Skeletal muscle satellite cell (primary cell): ENCODE results near the gene EFNA5.

ENCODE experiments used
- H3K27me3 ChIP-seq: 2 replicates; pipeline ENCODE4 v1.7.0; 2013; ENCODE audit warnings: low read length; ENCODE audit not compliant: control insufficient read depth, insufficient read depth
- H3K36me3 ChIP-seq: 2 replicates; pipeline ENCODE4 v1.7.0; 2013; ENCODE audit warnings: mild to moderate bottlenecking, control low read depth, low read length; ENCODE audit not compliant: insufficient read depth
- H3K4me1 ChIP-seq: 2 replicates; pipeline ENCODE4 v1.7.0; 2013; ENCODE audit warnings: low read length; ENCODE audit not compliant: control insufficient read depth, insufficient read depth
- H3K4me2 ChIP-seq: 2 replicates; pipeline ENCODE4 v1.7.0; 2013; ENCODE audit warnings: mild to moderate bottlenecking, low read length
- H3K4me3 ChIP-seq: 2 replicates; pipeline ENCODE4 v1.7.0; 2013; ENCODE audit warnings: low read length
- H3K9ac ChIP-seq: 2 replicates; pipeline ENCODE4 v1.7.0; 2013; ENCODE audit warnings: mild to moderate bottlenecking, low read depth, low read length, moderate library complexity
- H3K9me3 ChIP-seq: replicated peaks from 2 replicates; pipeline ENCODE4 v1.7.0; 2013; ENCODE audit warnings: mild to moderate bottlenecking, control low read depth, low read length

The EFNA5 gene

DNA sequence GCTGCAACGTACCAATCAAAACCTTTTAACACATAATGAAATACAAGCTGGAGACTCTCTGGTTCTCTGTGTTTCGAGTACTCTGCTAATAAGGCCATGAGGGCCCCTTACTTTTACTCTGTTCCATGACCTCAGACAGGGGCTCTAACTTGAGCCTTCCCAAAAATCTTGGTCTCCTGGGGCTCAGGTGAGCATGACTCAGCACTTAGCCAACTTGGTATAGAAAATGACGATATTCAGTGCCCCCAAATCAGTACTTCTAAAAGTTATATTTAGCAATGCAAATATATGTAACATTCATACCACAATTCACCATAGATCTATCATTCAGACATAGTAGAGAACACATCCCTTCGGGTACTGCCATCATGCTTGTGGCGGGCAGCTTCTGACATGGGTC is 278.9 kb downstream of the EFNA5 start:
- Histone ChIP-seq H3K36me3 (no peaks in the 10 kb centered on the region), H3K4me3 (no peak overlapping the region), H3K9ac (no peak overlapping the region), H3K27me3 (no peaks in the 10 kb centered on the region), H3K4me1 (peaks cover 40% of the 10 kb centered on the region), H3K9me3 (no peaks in the 10 kb centered on the region), H3K4me2 (no peak overlapping the region)

DNA sequence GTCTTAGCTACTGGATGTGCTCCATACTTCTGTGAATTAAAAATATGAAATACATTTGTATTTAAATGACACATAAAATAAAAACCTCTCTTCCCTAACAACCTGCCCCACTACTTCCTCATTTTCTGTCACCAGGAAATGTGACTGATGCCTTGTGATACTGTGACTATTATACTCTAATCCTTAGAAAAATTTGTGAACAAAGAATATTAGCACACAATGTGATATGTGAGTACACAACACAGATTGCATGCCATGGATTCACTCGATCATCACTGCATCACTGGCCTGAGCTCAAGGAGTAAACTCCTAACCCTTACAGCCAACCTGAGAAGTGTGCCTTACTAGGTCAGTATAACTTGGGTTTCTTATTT is 281.0 kb downstream of the EFNA5 start:
- H3K9ac ChIP-seq: peak overlapping the region; percentile 78

DNA sequence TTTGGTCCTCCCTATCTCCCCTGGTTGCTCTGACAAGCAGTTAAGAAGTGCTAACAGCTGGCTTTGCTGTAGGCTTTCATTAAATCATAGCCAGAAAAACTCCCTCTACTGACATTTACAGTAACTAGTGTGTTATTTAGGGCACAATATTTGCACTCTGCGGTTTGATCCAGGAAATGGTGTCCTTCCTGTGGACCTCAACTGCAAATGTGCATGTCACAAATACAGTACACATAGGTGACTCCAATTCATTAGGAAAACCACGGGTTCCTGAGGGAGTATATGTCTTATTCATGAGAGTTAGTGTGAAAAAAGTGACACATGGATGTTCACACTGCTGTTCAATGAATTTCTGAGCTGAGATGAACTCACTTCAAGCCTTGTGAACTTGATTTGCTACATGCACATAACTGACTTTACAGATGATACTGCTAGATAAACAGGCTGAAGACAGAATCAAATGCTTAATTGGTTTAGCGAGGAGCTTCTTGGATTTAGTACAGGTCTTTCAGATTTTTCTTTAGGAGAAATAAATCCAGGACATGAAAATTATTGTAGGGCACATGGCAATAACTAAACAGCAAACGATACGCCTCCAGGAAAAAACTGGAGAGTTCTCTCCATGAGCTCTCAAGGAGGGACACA is 281.5 kb downstream of the EFNA5 start:
- Histone ChIP-seq H3K9me3 (no peaks in the 10 kb centered on the region), H3K4me3 (peak overlapping the region; percentile 38), H3K4me1 (peaks cover 41% of the 10 kb centered on the region), H3K27me3 (no peaks in the 10 kb centered on the region), H3K36me3 (no peaks in the 10 kb centered on the region), H3K4me2 (peak overlapping the region; percentile 71), H3K9ac (peak overlapping the region; percentile 78)

More for the DNA sequence above, 281.0 kb downstream of the EFNA5 start:
- Histone ChIP-seq H3K4me3 (no peak overlapping the region), H3K9me3 (no peaks in the 10 kb centered on the region), H3K4me1 (peaks cover 41% of the 10 kb centered on the region), H3K27me3 (no peaks in the 10 kb centered on the region), H3K36me3 (no peaks in the 10 kb centered on the region), H3K4me2 (no peak overlapping the region)

DNA sequence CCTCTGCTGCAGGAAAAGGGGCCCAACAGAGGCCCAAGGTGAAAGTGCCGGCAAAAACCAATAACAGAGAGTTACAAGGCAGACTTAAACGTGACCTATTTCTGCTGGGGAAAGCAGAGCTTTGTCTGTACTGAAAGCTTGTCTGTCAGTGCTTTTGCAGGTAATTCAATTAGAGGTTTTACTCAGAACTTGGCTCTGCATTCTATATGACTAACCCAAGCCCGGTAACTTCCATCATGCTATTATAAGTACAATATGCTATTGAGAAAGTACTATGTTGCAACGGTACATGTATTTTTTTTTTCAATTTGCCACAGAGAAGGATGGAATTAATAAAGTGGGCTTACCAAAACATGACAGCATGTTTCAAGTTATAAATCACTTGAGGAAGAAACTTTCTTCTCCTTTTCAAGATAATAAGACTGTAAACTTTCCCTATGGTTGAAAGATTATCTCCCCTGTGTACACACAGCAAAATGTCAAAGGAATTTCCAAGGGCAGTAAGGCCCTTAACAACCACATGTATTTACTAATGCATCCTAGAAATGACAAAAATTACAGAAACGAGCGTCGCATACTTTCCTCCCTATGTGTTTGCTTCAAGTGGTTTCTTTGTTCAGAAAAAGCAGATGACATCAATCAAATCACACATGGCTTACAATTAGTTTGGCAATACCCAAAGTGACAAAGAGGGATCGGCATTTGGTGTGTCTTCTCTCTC is 282.4 kb downstream of the EFNA5 start:
- Histone ChIP-seq H3K9ac (peak overlapping the region; percentile 78), H3K4me1 (peaks cover 35% of the 10 kb centered on the region), H3K36me3 (no peaks in the 10 kb centered on the region), H3K27me3 (no peaks in the 10 kb centered on the region), H3K4me3 (peak overlapping the region; percentile 28), H3K4me2 (peak overlapping the region; percentile 71), H3K9me3 (no peaks in the 10 kb centered on the region)

DNA sequence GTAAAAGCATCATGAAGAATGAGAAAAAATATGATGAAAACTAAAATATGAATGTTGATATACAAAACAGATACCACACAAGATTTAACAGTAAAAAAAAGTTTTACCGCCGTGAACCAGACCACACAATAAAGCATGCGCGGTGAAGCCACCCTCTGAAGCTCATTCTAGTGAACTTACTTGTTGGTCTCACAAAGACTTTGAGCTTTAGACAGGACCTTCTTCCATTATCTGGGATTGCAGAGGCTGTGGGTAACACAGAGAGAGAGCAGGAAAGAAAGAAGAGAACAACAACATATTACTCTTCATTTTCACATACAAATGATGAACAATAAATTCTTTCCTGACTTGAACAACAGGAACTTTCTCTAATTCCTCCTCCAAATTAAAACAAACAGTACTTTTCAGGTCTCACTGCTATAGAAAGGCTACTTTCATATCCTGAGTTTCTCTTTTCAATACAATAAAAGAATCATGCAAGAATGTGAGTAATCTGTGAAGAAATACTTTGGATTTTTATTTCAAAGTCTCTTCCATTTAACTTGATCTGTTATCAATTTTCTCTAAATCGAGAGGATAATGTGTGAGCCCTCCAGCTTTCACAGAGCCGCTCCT is 283.1 kb downstream of the EFNA5 start:
- H3K9ac ChIP-seq: peak overlapping the region; percentile 78
- no peaks in the 10 kb centered on the region for H3K36me3 ChIP-seq
- no peaks in the 10 kb centered on the region for H3K9me3 ChIP-seq
- H3K27me3 ChIP-seq: no peaks in the 10 kb centered on the region
- peak overlapping the region; percentile 28 for H3K4me3 ChIP-seq
- peak overlapping the region; percentile 71 for H3K4me2 ChIP-seq
- peaks cover 35% of the 10 kb centered on the region for H3K4me1 ChIP-seq

DNA sequence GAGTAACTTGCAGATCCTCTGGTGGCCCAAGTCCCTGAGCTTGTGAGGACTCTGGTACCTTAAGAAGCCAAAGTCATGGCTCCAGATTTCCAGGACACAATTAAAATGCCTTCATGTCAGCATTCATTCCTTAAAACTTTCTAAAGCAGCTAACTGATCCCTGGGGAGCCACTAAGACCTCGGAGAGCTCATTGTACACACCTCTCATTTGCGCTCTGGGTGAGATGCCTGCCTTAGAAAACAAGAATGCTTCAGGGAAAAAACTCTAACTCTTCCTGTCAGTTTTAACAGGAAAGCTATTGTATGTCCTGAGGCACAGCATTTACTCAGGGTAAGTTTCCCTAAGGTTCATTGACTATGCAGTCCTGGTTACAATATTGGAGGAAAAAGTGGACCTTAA is 285.0 kb downstream of the EFNA5 start:
- Histone ChIP-seq H3K4me2 (no peak overlapping the region), H3K4me3 (no peak overlapping the region), H3K36me3 (no peaks in the 10 kb centered on the region), H3K27me3 (no peaks in the 10 kb centered on the region), H3K9ac (no peak overlapping the region), H3K4me1 (peaks cover 49% of the 10 kb centered on the region), H3K9me3 (no peaks in the 10 kb centered on the region)

DNA sequence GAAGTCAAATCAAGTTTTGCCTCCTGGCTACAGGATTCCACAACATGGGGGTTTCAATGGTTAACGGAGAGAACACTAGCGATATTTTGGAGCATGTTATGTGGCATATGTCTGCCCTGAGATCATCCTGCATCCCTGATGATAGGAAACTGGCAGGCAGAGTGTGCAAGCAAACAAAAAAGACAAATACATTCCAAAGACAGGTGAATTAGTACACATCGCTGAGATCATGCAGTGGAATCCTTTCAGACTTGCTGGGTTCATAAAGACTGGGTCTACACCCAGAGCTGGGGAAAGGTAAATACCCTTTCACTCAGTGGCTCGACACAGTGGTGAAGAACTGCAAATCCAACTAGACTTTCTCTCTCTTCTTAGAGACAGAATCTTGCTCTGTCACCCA is 286.5 kb downstream of the EFNA5 start:
- peaks cover 45% of the 10 kb centered on the region for H3K4me1 ChIP-seq
- H3K4me3 ChIP-seq: no peak overlapping the region
- H3K36me3 ChIP-seq: no peaks in the 10 kb centered on the region
- no peaks in the 10 kb centered on the region for H3K9me3 ChIP-seq
- H3K27me3 ChIP-seq: no peaks in the 10 kb centered on the region
- no peak overlapping the region for H3K4me2 ChIP-seq
- no peak overlapping the region for H3K9ac ChIP-seq

DNA sequence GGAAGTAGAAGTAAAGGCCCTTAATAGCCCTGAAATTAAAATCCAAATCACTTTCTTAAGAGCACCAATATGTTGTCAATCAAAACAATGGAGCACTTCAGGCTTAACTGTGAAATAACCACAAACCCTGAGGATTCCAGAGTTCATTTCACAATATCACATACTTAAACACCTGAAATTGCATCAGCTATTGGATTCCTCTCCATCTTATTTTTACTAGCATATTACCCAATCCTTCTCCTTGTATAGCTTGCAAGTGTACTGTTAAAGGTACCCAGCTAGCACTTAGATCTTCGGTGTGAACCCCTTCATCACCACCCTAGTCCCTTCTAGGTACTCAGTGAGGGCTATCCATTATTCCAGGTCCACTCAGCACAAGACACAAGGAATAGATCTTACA is 287.3 kb downstream of the EFNA5 start:
- no peak overlapping the region for H3K9ac ChIP-seq
- H3K27me3 ChIP-seq: no peaks in the 10 kb centered on the region
- H3K9me3 ChIP-seq: no peaks in the 10 kb centered on the region
- no peak overlapping the region for H3K4me3 ChIP-seq
- H3K4me1 ChIP-seq: peaks cover 44% of the 10 kb centered on the region
- H3K36me3 ChIP-seq: no peaks in the 10 kb centered on the region
- no peak overlapping the region for H3K4me2 ChIP-seq

DNA sequence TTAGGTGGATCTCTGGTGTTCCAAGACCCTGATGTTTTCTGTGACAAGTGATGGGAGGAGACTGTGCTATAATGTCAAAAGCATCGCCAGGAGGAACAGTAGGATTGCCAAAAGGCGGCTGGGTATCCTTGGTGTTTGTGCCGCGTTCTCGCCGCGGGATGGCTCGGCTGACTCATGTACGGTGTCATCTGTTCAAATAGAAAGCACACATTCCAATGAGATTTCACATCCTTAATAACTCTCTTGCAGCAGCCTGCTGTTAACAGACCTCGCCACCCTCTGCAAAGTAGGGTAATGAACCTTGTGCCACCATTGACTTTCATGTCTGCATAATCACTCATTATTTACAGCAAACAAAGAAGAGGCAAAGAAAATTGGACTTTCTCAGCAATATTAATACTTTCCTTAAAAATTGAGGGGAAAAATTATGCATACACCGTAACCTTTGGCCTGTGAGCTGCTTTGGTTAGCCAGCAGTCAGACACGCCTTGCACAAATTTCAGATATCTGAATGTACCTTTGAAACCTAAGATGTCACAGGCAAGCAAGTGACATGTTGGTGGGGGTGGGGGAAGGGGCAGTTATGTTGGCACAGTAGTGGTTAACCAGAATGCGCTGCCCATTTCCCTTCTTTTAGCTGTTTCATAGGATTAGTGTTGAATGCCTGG is 289.4 kb downstream of the EFNA5 start:
- H3K36me3 ChIP-seq: no peaks in the 10 kb centered on the region
- peak overlapping the region; percentile 71 for H3K4me2 ChIP-seq
- H3K9me3 ChIP-seq: no peaks in the 10 kb centered on the region
- H3K27me3 ChIP-seq: no peaks in the 10 kb centered on the region
- H3K4me3 ChIP-seq: peak overlapping the region; percentile 28
- H3K4me1 ChIP-seq: peaks cover 36% of the 10 kb centered on the region
- H3K9ac ChIP-seq: peak overlapping the region; percentile 54

DNA sequence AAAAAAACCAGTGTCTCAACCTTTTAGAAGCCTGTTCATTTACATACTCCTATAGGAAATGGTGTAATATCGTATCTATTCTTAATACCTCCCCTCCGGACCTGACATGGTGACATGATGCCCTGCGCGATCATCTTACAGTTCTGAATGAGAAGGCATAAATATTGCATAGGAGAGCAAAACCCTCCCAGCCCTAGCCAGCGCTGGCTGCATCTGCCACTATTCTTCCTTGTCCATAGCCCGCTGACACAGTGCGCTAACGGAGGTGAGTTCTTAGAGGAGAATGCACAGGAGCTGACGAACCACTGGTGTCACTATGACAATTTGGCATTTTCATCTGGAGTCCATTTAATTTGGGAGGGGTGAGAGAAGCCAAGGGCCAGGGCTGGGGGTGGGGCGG is 290.1 kb downstream of the EFNA5 start:
- no peak overlapping the region for H3K4me2 ChIP-seq
- no peaks in the 10 kb centered on the region for H3K9me3 ChIP-seq
- no peaks in the 10 kb centered on the region for H3K36me3 ChIP-seq
- H3K27me3 ChIP-seq: no peaks in the 10 kb centered on the region
- no peak overlapping the region for H3K4me3 ChIP-seq
- H3K9ac ChIP-seq: no peak overlapping the region
- H3K4me1 ChIP-seq: peaks cover 36% of the 10 kb centered on the region

DNA sequence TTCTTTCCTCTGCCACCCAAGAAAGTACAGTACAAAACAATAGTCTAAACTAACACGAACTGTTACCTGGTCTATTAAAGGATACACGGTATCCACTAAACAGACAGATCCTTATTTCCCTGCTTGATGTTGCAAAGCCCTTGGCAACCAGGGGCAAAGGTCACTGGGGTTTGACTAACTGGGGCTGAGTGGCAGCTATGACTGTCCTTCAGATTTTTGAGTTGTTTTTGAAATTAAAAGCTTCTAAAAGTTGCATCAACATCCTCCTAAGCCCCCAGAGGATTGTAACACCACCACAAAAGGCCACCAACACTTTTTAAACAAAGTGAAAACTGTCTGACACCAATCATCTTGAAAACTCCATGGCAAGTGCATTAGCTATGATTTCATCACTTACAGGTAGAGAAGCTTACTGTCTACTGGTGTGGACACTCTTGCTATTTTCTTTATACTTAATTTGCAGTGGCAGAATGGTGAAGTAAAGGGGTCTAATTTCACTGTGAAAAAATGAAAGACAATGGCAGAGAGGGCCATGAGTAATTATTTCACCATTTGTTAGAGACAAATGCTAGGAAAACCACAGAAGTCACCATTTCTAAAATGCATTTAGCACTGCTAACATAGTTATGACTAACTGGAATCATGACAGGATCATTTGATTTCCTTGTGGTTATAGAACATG is 292.4 kb downstream of the EFNA5 start:
- H3K9ac ChIP-seq: no peak overlapping the region
- no peaks in the 10 kb centered on the region for H3K36me3 ChIP-seq
- no peak overlapping the region for H3K4me3 ChIP-seq
- no peaks in the 10 kb centered on the region for H3K9me3 ChIP-seq
- H3K4me2 ChIP-seq: no peak overlapping the region
- peaks cover 36% of the 10 kb centered on the region for H3K4me1 ChIP-seq
- no peaks in the 10 kb centered on the region for H3K27me3 ChIP-seq
